Measurements from ENCODE around the gene EML6.
"Not testable (repeated sequence)": the region's sequence is repeated elsewhere in the genome, so short reads cannot be mapped to it uniquely, and the experiment has no call there.

The EML6 gene

DNA sequence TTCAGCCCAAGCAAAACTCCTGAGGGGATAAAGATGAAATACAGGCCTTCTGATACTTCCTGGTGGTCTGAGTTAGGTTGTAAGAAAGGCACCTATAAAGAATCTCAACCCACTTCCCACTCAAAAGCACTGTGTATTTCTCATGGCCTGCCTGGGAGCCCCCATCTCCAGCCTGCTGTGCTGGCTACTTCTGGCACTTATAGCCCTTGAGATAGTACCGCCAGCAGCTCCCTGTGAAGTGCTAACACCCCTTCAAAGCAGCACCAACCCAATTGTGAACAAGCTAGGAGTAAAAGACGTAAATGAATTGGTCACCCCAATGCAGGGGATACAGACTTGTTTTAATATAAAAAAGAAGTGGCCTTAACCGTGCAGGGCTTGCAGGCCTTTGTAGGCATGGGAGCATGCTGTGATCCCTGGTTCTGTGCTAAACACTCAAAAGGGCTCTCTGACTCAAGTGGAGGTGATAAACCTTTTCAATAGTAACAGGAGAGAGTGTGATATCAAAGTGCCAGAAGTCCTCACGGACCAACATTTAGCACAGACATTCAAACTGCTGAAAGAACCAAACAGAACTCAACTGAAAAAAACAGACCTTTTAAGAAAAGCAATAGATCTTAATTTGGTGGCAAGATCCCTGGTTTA is 246.0 kb downstream of the EML6 start:
- no peak for DNase-seq

DNA sequence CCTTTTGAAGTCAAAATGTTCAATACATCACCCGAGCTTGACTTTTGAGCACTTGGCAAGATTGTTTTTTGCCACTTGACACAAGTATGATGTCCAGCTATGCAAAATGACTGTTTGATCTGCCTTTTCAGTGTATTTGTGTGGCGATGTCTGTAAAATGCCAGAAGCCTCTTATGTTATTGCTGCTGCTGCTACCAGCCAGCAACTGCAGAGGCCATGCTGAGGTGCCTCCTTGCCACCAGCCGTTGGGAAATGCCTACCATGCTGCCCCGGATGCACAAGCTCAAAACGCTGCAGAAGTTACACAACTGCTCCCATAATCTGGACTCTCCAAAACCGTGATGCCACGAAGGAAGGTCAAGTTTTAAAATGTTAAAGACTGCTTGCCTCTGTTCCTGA is 246.5 kb downstream of the EML6 start:
- DNase-seq, result no peak

DNA sequence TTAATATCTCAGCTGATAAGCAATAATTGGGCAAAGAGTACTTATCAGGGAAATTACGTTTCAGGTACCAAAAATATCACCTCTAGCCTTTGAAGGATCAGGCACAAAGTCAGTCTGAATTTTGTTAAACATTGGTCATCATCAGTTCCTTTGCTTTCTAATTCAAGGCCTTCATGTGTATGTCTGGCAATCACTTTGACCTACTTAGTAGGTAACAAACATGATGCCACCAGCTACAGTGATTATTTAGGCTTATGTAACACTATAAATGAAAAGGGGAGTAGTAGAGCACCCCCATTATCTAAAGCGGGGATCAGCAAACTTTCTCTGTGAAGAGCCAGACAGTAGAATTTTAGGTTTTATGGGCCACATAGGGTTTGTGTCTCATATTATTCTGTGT is 251.7 kb downstream of the EML6 start:
- no peak for DNase-seq

DNA sequence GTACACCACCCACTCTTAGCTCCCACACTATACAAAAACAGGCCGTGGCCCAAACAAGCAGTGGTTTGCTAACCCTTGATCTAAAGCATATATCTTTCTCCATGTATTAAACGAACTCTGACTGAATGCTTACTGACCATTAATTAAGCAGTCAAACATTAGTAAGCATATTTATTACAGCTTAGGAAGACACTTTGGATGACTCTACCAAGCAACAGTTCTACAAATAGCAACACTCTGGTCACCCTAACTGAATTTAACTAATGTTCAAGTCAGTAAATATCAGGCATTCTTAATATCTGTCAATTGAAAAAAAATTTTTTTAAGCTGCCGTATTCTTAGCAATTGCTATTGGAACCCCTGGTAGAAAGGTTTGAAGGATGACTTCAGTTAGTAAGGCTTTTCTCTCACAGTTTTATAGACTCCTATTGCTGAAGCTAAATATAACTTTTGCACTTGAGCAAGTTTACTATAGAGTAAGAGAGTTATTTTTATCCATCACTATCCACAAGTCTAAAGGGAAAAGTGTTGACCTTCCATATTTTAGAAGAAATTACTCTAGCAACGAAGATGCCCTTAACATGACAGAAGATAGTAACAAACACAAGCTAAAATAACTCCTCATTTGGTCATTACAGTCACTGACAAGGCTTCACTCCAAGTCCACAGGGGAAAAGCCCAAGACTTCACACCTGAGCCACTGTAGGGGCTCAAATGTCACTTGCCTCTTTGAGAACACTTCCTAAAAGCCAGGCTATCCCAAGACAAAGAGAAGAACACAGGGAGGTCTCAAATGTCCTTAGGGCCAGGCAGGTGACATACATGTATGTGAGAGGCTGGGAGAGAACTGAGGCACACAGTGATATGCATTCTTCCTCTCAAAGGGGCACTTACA is 252.4 kb downstream of the EML6 start:
- DNase-seq, result no peak

DNA sequence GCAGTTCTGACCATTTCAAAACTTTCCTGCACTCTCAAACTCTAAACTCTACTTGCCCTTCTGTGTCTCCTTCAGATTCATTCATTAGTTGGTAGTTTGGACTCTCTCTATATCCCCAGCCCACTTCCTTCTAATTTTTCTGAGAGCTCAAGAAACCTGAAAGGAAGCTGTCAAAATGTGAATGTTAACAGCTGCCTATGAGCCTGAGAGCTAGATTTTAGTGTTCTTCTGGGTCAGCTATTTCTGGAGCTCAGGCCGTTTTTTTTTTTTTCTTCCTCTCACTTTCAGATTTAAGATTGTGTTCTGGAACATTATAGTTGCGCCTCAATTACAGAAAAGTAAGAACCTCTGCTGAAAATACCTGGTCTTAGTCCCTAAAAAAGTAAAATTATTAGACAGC is 253.7 kb downstream of the EML6 start:
- no peak for DNase-seq

DNA sequence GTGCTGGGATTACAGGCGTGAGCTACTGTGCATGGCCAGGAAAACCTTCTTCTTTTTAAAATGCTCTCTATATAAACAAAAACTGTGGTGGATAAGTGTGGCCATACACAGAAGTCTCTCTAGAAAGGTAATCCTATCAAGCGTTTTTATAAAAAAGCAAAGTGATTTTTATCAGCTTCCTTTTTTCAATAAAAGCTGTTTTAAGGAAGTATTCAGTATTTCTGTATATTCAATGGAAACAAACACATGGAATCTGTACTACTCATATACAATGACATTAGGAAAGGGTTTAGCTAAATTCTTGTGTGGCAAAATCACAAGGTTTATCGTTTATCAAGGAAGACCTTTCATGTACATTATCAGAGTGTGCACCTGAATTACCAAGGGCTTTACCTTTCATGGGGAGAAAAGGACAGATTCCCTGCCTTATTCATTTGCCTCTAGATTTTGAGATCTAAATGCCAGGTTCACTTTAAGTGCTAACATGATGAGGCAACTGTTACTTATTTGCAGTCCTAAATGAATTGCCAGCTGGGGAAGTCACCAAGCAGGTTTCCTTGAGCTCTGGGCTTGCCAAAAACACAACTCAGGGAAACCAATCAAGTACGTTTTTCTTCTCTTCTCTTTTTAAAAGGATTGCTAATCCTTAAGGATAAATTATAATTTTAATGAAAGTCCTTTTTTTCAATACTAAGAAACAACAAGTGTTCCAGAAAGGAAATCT is 256.0 kb downstream of the EML6 start:
- DNase-seq, result no peak

DNA sequence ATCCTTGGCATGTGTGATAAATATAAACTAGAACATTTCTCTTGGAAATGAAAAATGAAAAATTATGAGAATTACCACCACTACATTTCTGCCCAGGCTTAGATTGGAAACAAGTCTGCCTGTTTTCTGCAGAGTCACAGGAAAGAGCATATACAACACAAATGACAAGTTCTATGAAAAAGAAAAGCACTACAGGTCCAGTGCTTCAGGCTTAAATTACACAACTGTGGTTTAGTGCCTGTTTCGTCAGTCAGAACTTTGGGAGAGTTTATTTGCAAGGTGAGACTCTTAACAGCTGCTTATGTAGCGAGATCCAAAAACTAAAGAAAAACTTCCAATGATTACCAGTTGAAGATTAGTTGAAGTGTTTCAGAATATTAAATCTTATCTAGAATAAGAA is 257.9 kb downstream of the EML6 start:
- DNase-seq, result no peak

DNA sequence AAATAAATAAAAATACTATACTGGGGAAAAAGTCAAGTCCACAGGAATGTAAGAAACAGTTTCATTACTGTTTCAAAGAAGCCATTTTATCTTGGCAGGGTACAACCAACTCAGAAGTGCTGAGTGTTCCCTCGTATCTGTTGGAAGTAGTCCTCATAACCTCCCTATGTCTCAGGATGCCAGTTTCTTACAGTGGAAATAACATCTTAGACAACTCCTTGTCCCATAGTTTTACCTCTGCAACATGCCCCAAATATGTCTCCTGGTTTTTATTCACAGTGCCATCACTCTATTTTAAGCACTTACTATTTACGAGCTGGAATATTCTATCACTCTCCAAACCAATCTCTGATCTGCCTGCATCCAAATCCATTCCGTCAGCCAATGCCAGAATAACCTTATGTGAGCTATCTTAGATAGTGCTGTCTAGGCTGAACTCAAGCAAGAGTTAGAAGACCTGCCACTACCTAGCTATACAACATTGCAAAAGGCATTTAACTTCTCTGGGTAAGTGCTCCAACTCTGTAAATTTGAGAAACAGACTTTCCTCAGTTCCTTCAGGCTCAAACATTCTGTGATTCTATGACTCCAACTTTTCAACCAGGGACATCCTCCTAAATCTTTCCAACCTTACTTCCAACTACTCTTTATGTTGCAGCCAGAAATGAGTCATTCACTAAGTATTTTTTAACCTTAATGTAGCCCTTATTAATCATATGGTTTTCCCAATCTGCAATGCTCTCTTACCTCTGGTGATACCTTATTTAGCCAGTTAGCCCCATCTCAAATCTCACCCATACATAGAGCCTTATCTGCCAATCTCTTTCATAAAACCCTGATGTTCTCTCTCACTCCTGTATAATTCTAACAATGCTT is 260.1 kb downstream of the EML6 start:
- no peak for DNase-seq

DNA sequence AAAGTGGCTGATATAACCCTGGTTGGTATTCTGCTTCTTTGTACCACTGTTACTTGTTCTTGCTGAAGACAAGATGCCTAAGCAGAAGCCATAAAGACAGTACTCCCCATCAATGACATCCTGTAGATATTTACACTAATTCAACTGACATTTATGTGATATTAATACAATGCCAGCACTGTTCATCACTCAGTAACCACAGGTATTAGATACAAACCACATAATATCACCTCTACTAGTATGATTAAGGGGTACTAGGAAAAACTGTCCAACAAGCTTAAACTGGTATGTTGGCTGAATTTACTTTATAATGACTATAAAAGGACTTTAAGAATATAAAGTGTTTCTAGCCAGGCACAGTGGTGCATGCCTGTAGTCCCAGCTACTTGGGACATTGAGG is 261.0 kb downstream of the EML6 start:
- no peak for DNase-seq

DNA sequence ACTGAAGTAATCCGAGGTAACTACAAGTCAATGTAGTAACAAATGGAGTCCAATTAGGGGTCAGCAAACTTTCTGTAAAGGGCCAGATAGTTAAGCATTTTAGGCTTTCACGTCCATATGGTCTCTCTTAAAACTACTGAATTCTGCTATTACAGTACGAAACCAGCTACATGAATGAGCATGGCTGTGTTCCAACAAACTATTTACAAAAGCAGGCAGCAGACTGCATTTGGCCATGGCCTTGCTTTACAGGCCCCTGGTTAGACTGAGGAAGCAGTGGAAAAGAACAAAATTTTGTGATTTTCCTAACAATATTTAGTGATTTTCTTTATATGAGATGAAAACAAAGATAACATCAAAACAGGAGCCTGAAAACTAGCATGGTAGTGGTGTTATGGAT is 262.8 kb downstream of the EML6 start:
- DNase-seq, result no peak

DNA sequence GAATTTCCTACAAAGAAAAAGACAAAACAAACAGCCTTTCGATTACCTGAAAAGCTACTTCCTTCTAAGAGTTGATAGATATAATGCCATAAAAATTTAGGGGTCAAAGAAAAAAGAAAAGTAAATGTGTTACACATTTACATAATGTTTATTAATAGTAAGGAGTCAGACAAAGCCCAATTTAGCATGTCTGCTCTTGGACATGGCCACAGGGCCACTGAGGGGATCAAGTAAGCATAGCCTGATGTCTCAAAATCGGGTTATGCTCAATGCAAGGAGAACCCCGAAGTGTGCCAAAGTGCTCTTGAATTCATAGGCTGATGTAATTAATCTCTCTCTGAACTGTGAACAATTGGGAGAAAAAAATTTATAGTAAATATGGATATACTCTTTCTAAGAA is 265.1 kb downstream of the EML6 start:
- no peak for DNase-seq

DNA sequence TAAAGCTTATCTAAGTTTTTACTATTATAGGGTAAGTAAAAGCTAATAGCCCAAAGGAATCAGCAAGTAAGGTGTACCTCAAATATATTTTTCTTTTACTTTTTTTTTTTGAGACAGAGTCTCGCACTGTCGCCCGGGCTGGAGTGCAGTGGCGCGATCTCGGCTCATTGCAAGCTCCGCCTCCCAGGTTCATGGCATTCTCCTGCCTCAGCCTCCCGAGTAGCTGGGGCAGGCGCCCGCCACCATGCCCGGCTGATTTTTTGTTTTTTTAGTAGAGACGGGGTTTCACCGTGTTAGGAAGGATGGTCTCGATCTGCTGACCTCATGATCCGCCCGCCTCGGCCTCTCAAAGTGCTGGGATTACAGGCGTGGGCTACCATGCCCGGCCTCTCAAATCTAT is 267.2 kb downstream of the EML6 start:
- not testable (repeated sequence) for DNase-seq

DNA sequence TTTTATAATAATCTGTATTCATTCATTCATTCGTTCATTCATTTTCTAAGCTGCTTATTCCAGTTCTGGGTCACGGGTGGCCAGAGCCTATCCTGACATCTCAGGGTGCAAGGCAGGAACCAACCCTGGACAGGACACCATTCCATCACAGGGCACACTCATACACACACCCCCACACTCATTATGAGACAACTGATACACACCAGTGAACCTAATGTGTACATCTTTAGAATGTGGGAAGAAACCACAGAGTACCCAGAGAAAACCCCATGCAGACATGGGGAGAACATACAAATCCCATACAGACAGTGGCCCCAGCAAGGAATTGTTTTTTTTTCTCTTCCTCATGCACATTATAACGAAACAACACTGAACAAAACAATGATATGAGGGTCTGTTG is 272.1 kb downstream of the EML6 start:
- DNase-seq, result no peak

DNA sequence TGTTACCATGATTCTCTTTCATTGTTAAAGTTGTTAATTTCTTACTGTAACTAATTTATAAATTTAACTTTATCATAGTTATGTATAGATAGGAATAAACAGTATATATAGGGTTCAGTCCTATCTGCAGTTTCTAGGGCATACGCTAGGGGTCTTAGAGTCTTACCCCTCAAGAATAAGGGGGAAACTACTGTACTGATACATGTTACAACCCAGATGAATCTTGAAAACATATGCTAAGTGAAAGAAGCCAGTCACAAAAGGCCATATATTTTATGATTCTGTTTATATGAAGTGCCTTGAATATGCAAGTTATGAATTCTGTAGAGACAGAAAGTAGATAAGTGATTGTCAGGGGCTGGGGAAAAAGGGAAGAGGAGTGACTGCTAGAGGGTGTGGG is 274.4 kb downstream of the EML6 start:
- no peak for DNase-seq

DNA sequence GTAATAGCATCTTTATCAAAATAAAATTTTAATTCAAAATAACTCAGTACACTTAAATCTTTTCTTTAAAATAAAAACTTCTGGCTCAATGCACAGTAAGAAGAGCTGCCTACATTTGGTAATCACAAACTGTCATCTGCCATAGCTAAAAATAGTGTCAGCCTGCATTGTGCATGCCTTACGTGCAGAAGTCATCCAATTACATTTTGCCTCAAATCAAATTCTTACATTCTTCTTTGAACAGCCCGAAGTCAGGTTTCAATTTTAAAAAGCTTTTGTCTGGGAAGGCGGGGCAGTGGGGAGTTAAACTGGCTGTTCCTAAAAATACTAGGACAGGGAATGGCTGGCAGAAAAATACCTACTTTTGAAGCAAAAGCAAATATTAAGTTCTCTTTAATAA is 275.7 kb downstream of the EML6 start:
- DNase-seq, result no peak

DNA sequence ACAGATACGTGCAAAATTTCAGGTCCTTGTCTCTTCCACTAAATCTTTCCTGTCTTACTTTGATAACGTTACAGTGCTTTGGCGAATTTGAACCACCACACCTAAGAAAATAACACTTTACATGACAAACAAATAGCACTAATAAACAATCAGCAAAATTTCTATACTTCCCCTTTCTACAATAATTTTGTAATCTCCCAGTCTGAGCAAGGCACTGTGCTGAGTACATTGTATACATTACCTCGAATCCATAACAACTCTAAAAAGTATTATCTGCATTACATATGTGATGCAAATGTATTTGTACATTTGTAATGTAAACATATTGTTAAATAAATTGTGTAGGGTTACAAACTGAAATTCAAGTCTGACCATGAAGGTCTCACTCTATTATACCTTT is 276.9 kb downstream of the EML6 start:
- DNase-seq, result no peak

DNA sequence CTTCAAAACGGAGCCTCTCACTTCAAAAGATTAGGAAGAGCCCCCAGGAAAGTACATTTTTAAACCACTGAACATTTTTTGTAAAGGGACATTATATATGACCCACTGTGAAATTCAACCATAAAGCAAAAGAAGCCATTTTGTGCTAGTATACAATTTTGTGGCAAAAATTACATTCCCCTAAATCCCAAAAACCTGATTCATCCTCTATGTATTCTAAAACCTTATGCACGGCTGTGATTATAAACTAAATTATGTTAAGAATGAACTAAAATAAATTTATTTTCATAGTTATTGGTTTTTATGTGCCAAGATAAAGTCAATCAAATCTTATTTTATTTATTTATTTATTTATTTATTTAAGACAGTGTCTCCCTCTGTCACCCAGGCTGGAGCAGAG is 278.3 kb downstream of the EML6 start:
- no peak for DNase-seq

DNA sequence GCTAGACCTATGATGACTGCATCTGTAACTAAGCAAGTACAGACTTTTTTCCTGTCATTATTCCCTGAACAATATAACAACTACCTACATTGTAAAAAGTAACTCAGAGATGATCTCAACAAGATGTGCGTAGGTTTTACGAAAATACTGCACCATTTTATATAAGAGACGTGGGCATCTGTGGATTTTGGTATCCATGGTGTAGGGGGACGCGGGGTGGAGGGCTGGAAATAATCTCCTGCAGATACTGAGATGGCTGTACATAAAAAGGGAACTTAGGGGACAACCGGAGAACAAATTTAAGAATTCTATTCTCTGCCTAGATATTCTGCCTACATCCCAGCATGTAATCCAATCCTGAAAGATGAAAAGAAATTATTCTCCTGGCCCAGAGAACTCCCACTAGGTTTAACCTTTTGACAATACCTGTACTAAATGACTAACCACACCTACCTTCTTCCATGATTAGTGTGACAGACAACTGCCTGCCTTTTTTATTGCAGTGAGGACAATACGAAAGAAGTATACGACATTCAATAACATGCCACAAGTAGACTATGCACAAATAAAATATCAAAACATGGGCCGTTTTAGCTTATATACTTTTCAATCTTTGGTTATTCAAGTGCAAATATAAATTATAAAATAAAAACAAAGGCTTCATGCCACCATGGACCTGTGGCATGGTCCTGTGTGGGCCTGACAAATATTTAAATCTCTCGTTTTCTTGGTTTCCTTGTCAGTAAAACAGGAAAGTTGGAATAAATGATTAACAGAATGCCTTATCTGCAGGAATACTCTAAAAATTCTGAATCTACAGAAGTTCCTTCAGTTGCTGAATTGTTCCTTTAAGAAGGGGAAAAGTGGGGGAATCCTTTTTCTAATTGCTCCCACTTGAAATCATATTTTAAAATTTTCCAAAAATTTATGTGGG is 280.5 kb downstream of the EML6 start:
- DNase-seq, result no peak

DNA sequence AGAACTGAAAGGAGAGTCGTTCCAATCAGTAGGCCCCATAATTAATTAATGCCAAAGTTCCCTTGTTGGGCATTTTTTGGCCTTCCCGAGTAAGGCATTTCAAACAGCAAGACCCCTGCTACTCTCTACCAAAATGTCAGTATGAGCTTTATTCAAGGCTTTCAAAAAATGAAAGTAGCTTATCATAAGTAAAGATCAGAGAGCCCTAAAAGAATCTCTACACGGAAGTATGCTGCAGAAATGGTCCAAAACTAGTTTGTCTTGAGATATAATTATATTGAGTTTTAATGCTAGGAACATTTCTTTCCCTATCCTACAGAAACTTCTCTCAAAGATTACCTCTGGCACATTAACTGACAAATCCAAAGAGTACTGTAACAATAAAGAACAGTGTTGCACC is 282.8 kb downstream of the EML6 start:
- no peak for DNase-seq

DNA sequence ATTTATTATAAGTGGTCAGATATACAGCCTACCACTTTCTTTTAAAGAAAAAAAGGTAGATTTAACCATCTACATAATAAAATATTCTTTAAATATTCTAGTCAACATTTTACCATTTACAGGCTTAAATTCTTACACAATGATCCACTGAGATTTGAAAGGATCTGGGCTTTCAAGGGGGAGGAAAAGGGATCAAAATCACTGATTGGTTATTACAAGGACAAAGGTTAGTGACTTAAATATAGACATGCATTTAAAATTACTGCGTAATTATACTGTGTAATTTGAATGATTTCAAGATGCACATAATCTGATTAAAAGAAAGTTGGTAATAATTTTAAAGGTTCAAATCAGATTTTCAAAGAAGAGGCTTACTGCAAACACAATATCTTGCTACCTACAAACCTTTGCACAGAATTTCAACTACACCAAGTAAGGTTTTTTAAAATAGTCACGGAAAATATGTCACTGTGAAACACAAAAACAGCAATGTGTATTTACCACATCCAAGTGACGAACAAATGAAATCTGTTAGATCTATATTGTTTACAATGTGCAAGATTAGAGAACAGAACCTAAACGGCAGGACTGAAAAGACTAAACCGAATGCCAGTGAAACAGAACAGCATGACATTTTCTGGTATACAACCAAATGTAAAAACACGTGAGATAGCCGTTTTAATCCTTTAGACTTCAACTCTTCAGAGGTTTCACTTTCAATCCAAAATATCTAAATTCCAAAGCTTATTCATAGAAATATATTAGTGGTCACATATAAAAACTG is 286.0 kb downstream of the EML6 start:
- no peak for DNase-seq

DNA sequence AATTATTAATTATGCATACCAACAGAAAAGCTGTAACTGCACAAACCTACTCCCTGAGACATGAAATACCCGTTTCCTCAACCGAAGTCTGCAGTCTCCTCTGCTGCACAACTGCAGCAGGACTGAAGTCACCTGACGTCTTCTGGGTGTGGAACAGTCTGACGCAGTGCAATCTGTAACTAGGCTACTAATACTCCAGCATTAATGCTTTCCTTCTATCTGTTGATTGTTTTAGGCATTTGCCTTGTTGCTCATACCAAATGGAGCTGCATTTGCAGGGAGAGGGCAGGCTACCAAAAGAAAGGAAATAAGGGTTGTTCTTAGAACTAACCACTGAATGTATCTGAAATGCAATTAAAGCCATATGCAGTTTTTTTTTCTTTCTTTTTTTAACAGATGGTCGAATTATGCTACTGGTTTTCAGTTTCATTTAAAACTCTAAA is 286.7 kb downstream of the EML6 start:
- peak; percentile 70 for DNase-seq

Data from NCI-H82 (cell line).